ENCODE measurements around the gene SPATA3.

Gene SPATA3

GRCh38 chr2:231028889-231029288, 33.0 kb downstream of the SPATA3 start:
- H3K9ac ChIP-seq (ENCODE audit: low read length) = no peak overlapping the region
- DNase-seq = no peak
- no peaks in the 10 kb centered on the region for H3K79me2 ChIP-seq (ENCODE audit: low read length)
- TF ChIP-seq EZH2phosphoT487 (IDR thresholded peaks at IDR 0.05; ENCODE audit: low read length) (no peak), EZH2 (optimal IDR thresholded peaks at IDR 0.05; ENCODE audit: low read depth, low read length) (no peak), CTCF (IDR thresholded peaks at IDR 0.05; ENCODE audit: low read length) (no peak)
- H3K9me2 ChIP-seq (replicated peaks; ENCODE audit: insufficient read depth, low read length) = no peaks in the 10 kb centered on the region
- H4K20me1 ChIP-seq (ENCODE audit: insufficient read depth, low read length) = no peaks in the 10 kb centered on the region
- H2AFZ ChIP-seq (ENCODE audit: low read length) = no peak overlapping the region
- H3K27me3 ChIP-seq (replicated peaks; ENCODE audit: insufficient read depth, low read length) = no peaks in the 10 kb centered on the region
- no peaks in the 10 kb centered on the region for H3K36me3 ChIP-seq (replicated peaks; ENCODE audit: insufficient read depth, low read length)
- H3K27ac ChIP-seq (ENCODE audit: low read length) = no peak overlapping the region
- no peaks in the 10 kb centered on the region for H3K4me1 ChIP-seq (ENCODE audit: low read length)
- no peak overlapping the region for H3K4me2 ChIP-seq (ENCODE audit: low read depth, low read length)
- H3K9me3 ChIP-seq (replicated peaks; ENCODE audit: insufficient read depth, low read length) = no peaks in the 10 kb centered on the region
- H3F3A ChIP-seq (ENCODE audit: insufficient read depth, low read length) = no peaks in the 10 kb centered on the region
- H3K4me3 ChIP-seq (ENCODE audit: low read length) = no peak overlapping the region

DNA sequence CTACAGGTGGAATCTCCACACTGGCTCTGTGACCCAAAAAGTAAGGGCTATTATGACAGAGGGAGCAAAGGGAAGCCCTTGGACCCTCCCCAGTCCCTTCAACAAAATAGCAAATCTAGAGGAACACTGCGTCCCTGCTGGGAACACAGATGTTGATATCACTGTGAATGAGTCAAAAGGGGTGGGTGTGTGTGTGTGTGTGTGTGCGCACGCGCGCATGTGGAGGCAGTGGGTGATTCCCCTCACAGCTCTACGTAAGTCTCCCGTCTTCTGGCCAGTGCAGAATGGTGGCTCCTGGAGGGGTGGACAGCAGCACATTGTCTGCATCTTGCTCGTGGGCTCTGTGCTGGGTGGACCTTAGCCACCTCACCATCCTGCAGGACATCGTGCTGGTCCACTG, 33.6 kb downstream of the SPATA3 start:
- TF ChIP-seq EZH2phosphoT487 (IDR thresholded peaks at IDR 0.05; ENCODE audit: low read length) = no peak
- TF ChIP-seq CTCF (IDR thresholded peaks at IDR 0.05; ENCODE audit: low read length) = no peak
- no peak for TF ChIP-seq EZH2 (optimal IDR thresholded peaks at IDR 0.05; ENCODE audit: low read depth, low read length)
- H3K9me2 ChIP-seq (replicated peaks; ENCODE audit: insufficient read depth, low read length) = no peaks in the 10 kb centered on the region
- H3K9me3 ChIP-seq (replicated peaks; ENCODE audit: insufficient read depth, low read length) = no peaks in the 10 kb centered on the region
- no peak overlapping the region for H3K9ac ChIP-seq (ENCODE audit: low read length)
- H3K27me3 ChIP-seq (replicated peaks; ENCODE audit: insufficient read depth, low read length) = no peaks in the 10 kb centered on the region
- H3K4me2 ChIP-seq (ENCODE audit: low read depth, low read length) = no peak overlapping the region
- no peak overlapping the region for H3K4me3 ChIP-seq (ENCODE audit: low read length)
- H3K27ac ChIP-seq (ENCODE audit: low read length) = no peak overlapping the region
- no peaks in the 10 kb centered on the region for H3K79me2 ChIP-seq (ENCODE audit: low read length)
- no peaks in the 10 kb centered on the region for H3K4me1 ChIP-seq (ENCODE audit: low read length)
- H4K20me1 ChIP-seq (ENCODE audit: insufficient read depth, low read length) = no peaks in the 10 kb centered on the region
- no peaks in the 10 kb centered on the region for H3K36me3 ChIP-seq (replicated peaks; ENCODE audit: insufficient read depth, low read length)
- no peaks in the 10 kb centered on the region for H3F3A ChIP-seq (ENCODE audit: insufficient read depth, low read length)
- no peak overlapping the region for H2AFZ ChIP-seq (ENCODE audit: low read length)
- no peak for DNase-seq

DNA sequence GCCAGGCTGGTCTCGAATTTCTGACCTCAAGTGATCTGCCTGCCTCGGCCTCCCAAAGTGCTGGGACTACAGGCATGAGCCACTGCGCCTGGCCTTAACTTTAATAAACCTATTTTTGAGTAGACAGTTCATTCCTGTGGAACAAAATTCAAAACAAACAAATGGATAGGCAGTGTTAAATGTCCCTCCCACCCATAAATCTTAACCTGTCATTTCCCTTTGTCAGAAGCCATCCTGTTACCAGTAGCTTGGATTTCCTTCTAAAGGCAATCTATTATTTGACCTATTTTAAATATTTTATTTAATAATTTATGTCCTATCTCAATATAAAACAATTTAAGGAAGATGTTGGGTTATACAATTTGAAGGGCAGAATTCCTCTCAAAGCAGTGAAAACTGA, 34.8 kb downstream of the SPATA3 start:
- no peak overlapping the region for H2AFZ ChIP-seq (ENCODE audit: low read length)
- no peaks in the 10 kb centered on the region for H3K9me3 ChIP-seq (replicated peaks; ENCODE audit: insufficient read depth, low read length)
- H3K9me2 ChIP-seq (replicated peaks; ENCODE audit: insufficient read depth, low read length) = no peaks in the 10 kb centered on the region
- TF ChIP-seq CTCF (IDR thresholded peaks at IDR 0.05; ENCODE audit: low read length) (no peak), EZH2phosphoT487 (IDR thresholded peaks at IDR 0.05; ENCODE audit: low read length) (no peak), EZH2 (optimal IDR thresholded peaks at IDR 0.05; ENCODE audit: low read depth, low read length) (no peak)
- no peak overlapping the region for H3K9ac ChIP-seq (ENCODE audit: low read length)
- no peaks in the 10 kb centered on the region for H3K36me3 ChIP-seq (replicated peaks; ENCODE audit: insufficient read depth, low read length)
- no peaks in the 10 kb centered on the region for H3K4me1 ChIP-seq (ENCODE audit: low read length)
- no peak overlapping the region for H3K4me2 ChIP-seq (ENCODE audit: low read depth, low read length)
- no peaks in the 10 kb centered on the region for H3K79me2 ChIP-seq (ENCODE audit: low read length)
- no peak for DNase-seq
- H3K27me3 ChIP-seq (replicated peaks; ENCODE audit: insufficient read depth, low read length) = no peaks in the 10 kb centered on the region
- H3K27ac ChIP-seq (ENCODE audit: low read length) = no peak overlapping the region
- H3K4me3 ChIP-seq (ENCODE audit: low read length) = no peak overlapping the region
- no peaks in the 10 kb centered on the region for H4K20me1 ChIP-seq (ENCODE audit: insufficient read depth, low read length)
- H3F3A ChIP-seq (ENCODE audit: insufficient read depth, low read length) = no peaks in the 10 kb centered on the region
